Smooth muscle cell (in vitro differentiated cells): Measurements from ENCODE around the gene ANO6. TPM values are rescaled to one million over a fixed set of nuclear protein-coding genes. Genes with fewer than 3 reads are reported as not detected.

Source experiments
- DNase-seq: peaks from one replicate; lab custom pipeline; 2025; ENCODE audit not compliant: unreplicated experiment; lab: John Stamatoyannopoulos, UW
- H2AFZ ChIP-seq: fragments of 200-600 bp; sonication (generic); 2 replicates; pipeline ENCODE4 v1.6.0; 2016; ENCODE audit warnings: antibody characterized with exemption, low read depth, mild to moderate bottlenecking
- H3F3A ChIP-seq: fragments of 200-600 bp; sonication (generic); 2 replicates; pipeline ENCODE4 v1.6.0; 2017; ENCODE audit warnings: antibody characterized with exemption, low read depth
- H3K27ac ChIP-seq: fragments of 200-600 bp; sonication (generic); 2 replicates; pipeline ENCODE4 v1.5.1; 2016; ENCODE audit warnings: low read depth, mild to moderate bottlenecking
- H3K27me3 ChIP-seq: fragments of 200-600 bp; sonication (generic); 2 replicates; pipeline ENCODE4 v1.6.1; 2016; ENCODE audit warnings: low read depth, mild to moderate bottlenecking
- H3K36me3 ChIP-seq: fragments of 200-600 bp; sonication (generic); 2 replicates; pipeline ENCODE4 v1.5.1; 2016; ENCODE audit warnings: low read depth
- H3K4me1 ChIP-seq: fragments of 200-600 bp; sonication (generic); 2 replicates; pipeline ENCODE4 v1.5.1; 2016; ENCODE audit warnings: low read depth
- H3K4me2 ChIP-seq: fragments of 200-600 bp; sonication (generic); 2 replicates; pipeline ENCODE4 v1.6.0; 2016; ENCODE audit warnings: mild to moderate bottlenecking
- H3K4me3 ChIP-seq: fragments of 200-600 bp; sonication (generic); 2 replicates; pipeline ENCODE4 v1.5.1; 2016; ENCODE audit warnings: mild to moderate bottlenecking
- H3K79me2 ChIP-seq: fragments of 200-600 bp; sonication (generic); 2 replicates; pipeline ENCODE4 v1.6.0; 2016; ENCODE audit warnings: low read depth, mild to moderate bottlenecking
- H3K9ac ChIP-seq: fragments of 200-600 bp; sonication (generic); 2 replicates; pipeline ENCODE4 v1.6.0; 2016; ENCODE audit warnings: low read depth
- H3K9me3 ChIP-seq: fragments of 200-600 bp; sonication (generic); replicated peaks from 2 replicates; pipeline ENCODE4 v1.5.1; 2016; ENCODE audit warnings: low read depth
- H4K20me1 ChIP-seq: fragments of 200-600 bp; sonication (generic); 2 replicates; pipeline ENCODE4 v1.6.0; 2016; ENCODE audit warnings: low read depth
- WGBS: methylation state at CpG from one replicate; pipeline ENCODE4 v1.1.7; 2016; ENCODE audit warnings: low lambda C conversion rate; 5-methylcytosine and 5-hydroxymethylcytosine counted together
- polyA plus RNA-seq: library from polyadenylated mRNA; unstranded; fragments of >200 nt; fragmentation: Nextera tagmentation; extraction: Ambion mirVana; gene quantifications from 2 replicates; pipeline ENCODE4 v1.2.1, GENCODE V29; 2016
- total RNA-seq: library from RNA; depleted of rRNA; stranded (reverse); fragments of >200 nt; gene quantifications from 2 replicates; pipeline ENCODE4 v1.2.3, GENCODE V29; 2014
- TF ChIP-seq, protein P1 (sequence below): fragments of 200-600 bp; sonication (generic); IDR thresholded peaks from 2 replicates; pipeline ENCODE4 v1.5.1; 2017; ENCODE audit warnings: borderline replicate concordance, mild to moderate bottlenecking, antibody characterized with exemption; ENCODE audit not compliant: insufficient read depth, poor library complexity, severe bottlenecking

Gene ANO6
- total and polyA plus RNA-seq, 2 experiments from 2014 or later = 44.8 to 106 TPM

GRCh38 chr12:45183246-45183645 lies 32.6 kb upstream of the ANO6 start:
- TF ChIP-seq, protein P1, sequence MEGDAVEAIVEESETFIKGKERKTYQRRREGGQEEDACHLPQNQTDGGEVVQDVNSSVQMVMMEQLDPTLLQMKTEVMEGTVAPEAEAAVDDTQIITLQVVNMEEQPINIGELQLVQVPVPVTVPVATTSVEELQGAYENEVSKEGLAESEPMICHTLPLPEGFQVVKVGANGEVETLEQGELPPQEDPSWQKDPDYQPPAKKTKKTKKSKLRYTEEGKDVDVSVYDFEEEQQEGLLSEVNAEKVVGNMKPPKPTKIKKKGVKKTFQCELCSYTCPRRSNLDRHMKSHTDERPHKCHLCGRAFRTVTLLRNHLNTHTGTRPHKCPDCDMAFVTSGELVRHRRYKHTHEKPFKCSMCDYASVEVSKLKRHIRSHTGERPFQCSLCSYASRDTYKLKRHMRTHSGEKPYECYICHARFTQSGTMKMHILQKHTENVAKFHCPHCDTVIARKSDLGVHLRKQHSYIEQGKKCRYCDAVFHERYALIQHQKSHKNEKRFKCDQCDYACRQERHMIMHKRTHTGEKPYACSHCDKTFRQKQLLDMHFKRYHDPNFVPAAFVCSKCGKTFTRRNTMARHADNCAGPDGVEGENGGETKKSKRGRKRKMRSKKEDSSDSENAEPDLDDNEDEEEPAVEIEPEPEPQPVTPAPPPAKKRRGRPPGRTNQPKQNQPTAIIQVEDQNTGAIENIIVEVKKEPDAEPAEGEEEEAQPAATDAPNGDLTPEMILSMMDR = peak; percentile 38
- Histone ChIP-seq H4K20me1 (no peaks in the 10 kb centered on the region), H3K36me3 (peaks cover 3% of the 10 kb centered on the region), H3K27ac (no peak overlapping the region), H3K9me3 (peaks cover 6% of the 10 kb centered on the region), H3F3A (no peaks in the 10 kb centered on the region), H3K4me1 (no peaks in the 10 kb centered on the region), H3K27me3 (no peaks in the 10 kb centered on the region), H3K4me3 (no peak overlapping the region), H3K79me2 (no peaks in the 10 kb centered on the region), H3K4me2 (no peak overlapping the region), H3K9ac (no peak overlapping the region), H2AFZ (no peak overlapping the region)
- DNase-seq = no peak
- WGBS = 90% methylated on average over 2 of the region's 2 CpGs

- Histone ChIP-seq H3K4me1 (no peaks in the 10 kb centered on the region), H3K4me3 (no peak overlapping the region), H3F3A (no peaks in the 10 kb centered on the region), H3K27me3 (no peaks in the 10 kb centered on the region), H3K36me3 (peaks cover 3% of the 10 kb centered on the region), H3K79me2 (no peaks in the 10 kb centered on the region), H3K9me3 (no peaks in the 10 kb centered on the region), H3K27ac (no peak overlapping the region), H2AFZ (no peak overlapping the region), H3K4me2 (no peak overlapping the region), H3K9ac (no peak overlapping the region), H4K20me1 (no peaks in the 10 kb centered on the region)
- TF ChIP-seq, protein P1 = no peak
- 89% methylated on average over 6 of the region's 6 CpGs for WGBS
- no peak for DNase-seq
These were observed 31.5 kb upstream of the ANO6 start for GRCh38 chr12:45184147-45184963.

- no peak overlapping the region for H2AFZ ChIP-seq
- H4K20me1 ChIP-seq = no peaks in the 10 kb centered on the region
- H3K79me2 ChIP-seq = no peaks in the 10 kb centered on the region
- H3K9me3 ChIP-seq = no peaks in the 10 kb centered on the region
- no peaks in the 10 kb centered on the region for H3F3A ChIP-seq
- H3K4me2 ChIP-seq = no peak overlapping the region
- WGBS = 97% methylated on average over 2 of the region's 2 CpGs
- peaks cover 6% of the 10 kb centered on the region for H3K36me3 ChIP-seq
- no peak overlapping the region for H3K4me3 ChIP-seq
- H3K4me1 ChIP-seq = no peaks in the 10 kb centered on the region
- TF ChIP-seq, protein P1 = no peak
- no peaks in the 10 kb centered on the region for H3K27me3 ChIP-seq
- DNase-seq = no peak
- no peak overlapping the region for H3K27ac ChIP-seq
- no peak overlapping the region for H3K9ac ChIP-seq
These were observed 29.1 kb upstream of the ANO6 start for GRCh38 chr12:45186762-45187161.
